Measurements from ENCODE around the gene COPA.

COPA gene

GRCh38 chr1:160340866-160341265 lies 2.2 kb downstream of the COPA start:
- H4K20me1 ChIP-seq (ENCODE audit: low read depth, low read length): no peaks in the 10 kb centered on the region
- H3K9me2 ChIP-seq (replicated peaks; ENCODE audit: insufficient read depth, low read length): no peaks in the 10 kb centered on the region
- TF ChIP-seq CTCF (IDR thresholded peaks at IDR 0.05; ENCODE audit: insufficient read depth, low read length, poor library complexity, severe bottlenecking): no peak
- no peak for TF ChIP-seq EZH2phosphoT487 (conservative IDR thresholded peaks at IDR 0.05; ENCODE audit: low read length)
- H3K9me3 ChIP-seq (ENCODE audit: insufficient read depth, low read length): no peaks in the 10 kb centered on the region
- peaks cover 32% of the 10 kb centered on the region; the same call in 1 of the 2 replicates for H3K36me3 ChIP-seq (ENCODE audit: low read length)
- peak overlapping the region; percentile 66 for H3K4me2 ChIP-seq (ENCODE audit: low read depth, low read length, poor library complexity, severe bottlenecking)
- H3K79me2 ChIP-seq (ENCODE audit: insufficient read depth, low read length): peaks cover 56% of the 10 kb centered on the region
- no peak overlapping the region for H2AFZ ChIP-seq (ENCODE audit: low read depth, low read length, severe bottlenecking)
- H3F3A ChIP-seq (ENCODE audit: insufficient read depth): no peaks in the 10 kb centered on the region
- no peak overlapping the region for H3K27ac ChIP-seq (ENCODE audit: low read depth, low read length)
- no peak overlapping the region for H3K4me3 ChIP-seq (ENCODE audit: insufficient read depth, low read length, poor library complexity, severe bottlenecking)
- no peaks in the 10 kb centered on the region for H3K27me3 ChIP-seq (ENCODE audit: low read length)
- 0 out of 2 replicates have a peak overlapping the region, but pooled peaks have one; percentile 0 for H3K9ac ChIP-seq (ENCODE audit: low read length)

- no peak overlapping the region for H3K4me3 ChIP-seq (ENCODE audit: insufficient read depth, low read length, poor library complexity, severe bottlenecking)
- TF ChIP-seq CTCF (IDR thresholded peaks at IDR 0.05; ENCODE audit: insufficient read depth, low read length, poor library complexity, severe bottlenecking) (no peak), EZH2phosphoT487 (conservative IDR thresholded peaks at IDR 0.05; ENCODE audit: low read length) (no peak)
- peaks cover 32% of the 10 kb centered on the region; the same call in 1 of the 2 replicates for H3K36me3 ChIP-seq (ENCODE audit: low read length)
- no peaks in the 10 kb centered on the region for H3K9me3 ChIP-seq (ENCODE audit: insufficient read depth, low read length)
- H3K9ac ChIP-seq (ENCODE audit: low read length): no peak overlapping the region
- no peak overlapping the region for H3K4me2 ChIP-seq (ENCODE audit: low read depth, low read length, poor library complexity, severe bottlenecking)
- no peak overlapping the region for H3K27ac ChIP-seq (ENCODE audit: low read depth, low read length)
- no peaks in the 10 kb centered on the region for H3K27me3 ChIP-seq (ENCODE audit: low read length)
- H3K9me2 ChIP-seq (replicated peaks; ENCODE audit: insufficient read depth, low read length): no peaks in the 10 kb centered on the region
- no peaks in the 10 kb centered on the region for H4K20me1 ChIP-seq (ENCODE audit: low read depth, low read length)
- no peaks in the 10 kb centered on the region for H3F3A ChIP-seq (ENCODE audit: insufficient read depth)
- peaks cover 56% of the 10 kb centered on the region for H3K79me2 ChIP-seq (ENCODE audit: insufficient read depth, low read length)
- H2AFZ ChIP-seq (ENCODE audit: low read depth, low read length, severe bottlenecking): no peak overlapping the region
These were observed 2.9 kb downstream of the COPA start for GRCh38 chr1:160340146-160340545.

GRCh38 chr1:160338580-160338979 lies 4.5 kb downstream of the COPA start:
- Histone ChIP-seq H3K79me2 (ENCODE audit: insufficient read depth, low read length) (peaks cover 43% of the 10 kb centered on the region), H3K36me3 (ENCODE audit: low read length) (peaks cover 42% of the 10 kb centered on the region; the same call in 1 of the 2 replicates)
- TF ChIP-seq CTCF (IDR thresholded peaks at IDR 0.05; ENCODE audit: insufficient read depth, low read length, poor library complexity, severe bottlenecking) (no peak), EZH2phosphoT487 (conservative IDR thresholded peaks at IDR 0.05; ENCODE audit: low read length) (no peak)

More at GRCh38 chr1:160338580-160338979, 4.5 kb downstream of the COPA start:
- Histone ChIP-seq H3K27me3 (ENCODE audit: low read length) (no peaks in the 10 kb centered on the region), H4K20me1 (ENCODE audit: low read depth, low read length) (no peaks in the 10 kb centered on the region), H3K9ac (ENCODE audit: low read length) (no peak overlapping the region), H3F3A (ENCODE audit: insufficient read depth) (no peaks in the 10 kb centered on the region), H3K27ac (ENCODE audit: low read depth, low read length) (no peak overlapping the region), H3K9me3 (ENCODE audit: insufficient read depth, low read length) (no peaks in the 10 kb centered on the region), H3K9me2 (replicated peaks; ENCODE audit: insufficient read depth, low read length) (no peaks in the 10 kb centered on the region), H3K4me2 (ENCODE audit: low read depth, low read length, poor library complexity, severe bottlenecking) (no peak overlapping the region), H2AFZ (ENCODE audit: low read depth, low read length, severe bottlenecking) (no peak overlapping the region), H3K4me3 (ENCODE audit: insufficient read depth, low read length, poor library complexity, severe bottlenecking) (no peak overlapping the region)
